Lower lobe of right lung (tissue), 2 donors: Measurements from ENCODE around the gene ATG5. TPM values are rescaled to one million over a fixed set of nuclear protein-coding genes. Genes with fewer than 3 reads are reported as not detected.

Experiments
- ATAC-seq, 2 donors: fragments of 200-7000 bp; cut with Tn5 transposase; one replicate each; pipeline ENCODE4 v1.9.1; 2020 to 2022; ENCODE audit warnings: mild to moderate bottlenecking in 2 of 2, moderate library complexity in 2 of 2
- DNase-seq: peaks from one replicate; pipeline ENCODE4 v3.0.0-alpha.2; 2020
- H3K27ac ChIP-seq: fragments of 200-600 bp; one replicate; pipeline ENCODE4 v1.8.0; 2022
- H3K27me3 ChIP-seq: fragments of 200-600 bp; one replicate; pipeline ENCODE4 v1.8.0; 2022; ENCODE audit warnings: low read depth
- H3K36me3 ChIP-seq: fragments of 200-600 bp; one replicate; pipeline ENCODE4 v1.8.0; 2022; ENCODE audit warnings: mild to moderate bottlenecking
- H3K4me1 ChIP-seq: fragments of 200-600 bp; one replicate; pipeline ENCODE4 v1.8.0; 2022
- H3K4me3 ChIP-seq: fragments of 200-600 bp; one replicate; pipeline ENCODE4 v1.8.0; 2022; ENCODE audit warnings: mild to moderate bottlenecking
- H3K9me3 ChIP-seq: fragments of 200-600 bp; one replicate; pipeline ENCODE4 v1.8.0; 2022
- intact Hi-C: fragments of 100-400 bp; cut with DNase I; formaldehyde crosslinking; loops from one replicate; pipeline ENCODE4 v1.11.0; 2022
- total RNA-seq: library from RNA; stranded (reverse); fragmentation: NEBNext Ultra II Directional; extraction: Animal tissue kit (Norgen Biotek cat#: 25700); gene quantifications from one replicate; pipeline ENCODE4 v1.2.1, GENCODE V29; 2021
- TF ChIP-seq, protein P1 (sequence below): fragments of 200-600 bp; IDR thresholded peaks from one replicate; pipeline ENCODE4 v1.8.0; 2022; ENCODE audit warnings: antibody characterized with exemption, mild to moderate bottlenecking
- donor health status: DM: no; HTN: yes; CAD: no; lungs with severe emphysema.

Gene ATG5
- total RNA-seq, 1 donor from 2014 or later, result 33.6 TPM

DNA sequence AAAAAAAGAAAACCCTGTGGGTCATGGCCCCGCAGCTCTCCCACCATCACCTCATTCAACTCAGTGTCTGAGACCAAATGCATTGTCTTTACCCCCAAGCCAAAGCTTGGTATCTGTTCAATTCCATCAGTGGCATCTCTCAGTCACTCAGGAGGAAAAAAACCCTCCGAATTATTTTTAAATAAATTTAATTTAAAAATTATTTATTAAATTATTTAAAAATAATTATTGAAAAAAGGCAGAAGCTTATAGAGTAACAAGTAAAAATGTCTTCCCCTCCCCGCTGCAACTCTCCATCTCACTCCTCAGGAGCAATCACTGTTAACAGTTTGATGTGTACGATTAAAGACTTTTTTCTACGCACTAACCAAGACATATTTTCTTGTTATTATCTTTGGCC lies 188.7 kb downstream of the ATG5 start:
- ATAC-seq (no peak), DNase-seq (no peak)
- TF ChIP-seq, protein P1, sequence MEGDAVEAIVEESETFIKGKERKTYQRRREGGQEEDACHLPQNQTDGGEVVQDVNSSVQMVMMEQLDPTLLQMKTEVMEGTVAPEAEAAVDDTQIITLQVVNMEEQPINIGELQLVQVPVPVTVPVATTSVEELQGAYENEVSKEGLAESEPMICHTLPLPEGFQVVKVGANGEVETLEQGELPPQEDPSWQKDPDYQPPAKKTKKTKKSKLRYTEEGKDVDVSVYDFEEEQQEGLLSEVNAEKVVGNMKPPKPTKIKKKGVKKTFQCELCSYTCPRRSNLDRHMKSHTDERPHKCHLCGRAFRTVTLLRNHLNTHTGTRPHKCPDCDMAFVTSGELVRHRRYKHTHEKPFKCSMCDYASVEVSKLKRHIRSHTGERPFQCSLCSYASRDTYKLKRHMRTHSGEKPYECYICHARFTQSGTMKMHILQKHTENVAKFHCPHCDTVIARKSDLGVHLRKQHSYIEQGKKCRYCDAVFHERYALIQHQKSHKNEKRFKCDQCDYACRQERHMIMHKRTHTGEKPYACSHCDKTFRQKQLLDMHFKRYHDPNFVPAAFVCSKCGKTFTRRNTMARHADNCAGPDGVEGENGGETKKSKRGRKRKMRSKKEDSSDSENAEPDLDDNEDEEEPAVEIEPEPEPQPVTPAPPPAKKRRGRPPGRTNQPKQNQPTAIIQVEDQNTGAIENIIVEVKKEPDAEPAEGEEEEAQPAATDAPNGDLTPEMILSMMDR, result no peak
- H3K4me3 ChIP-seq, result no peak overlapping the region
- no peaks in the 10 kb centered on the region for H3K27me3 ChIP-seq
- no peaks in the 10 kb centered on the region for H3K4me1 ChIP-seq
- H3K36me3 ChIP-seq, result no peaks in the 10 kb centered on the region
- H3K27ac ChIP-seq, result no peak overlapping the region
- no peaks in the 10 kb centered on the region for H3K9me3 ChIP-seq
- intact Hi-C loops, result no loop called here

GRCh38 chr6:106135911-106136571 lies 189.5 kb downstream of the ATG5 start:
- H3K9me3 ChIP-seq, result no peaks in the 10 kb centered on the region
- intact Hi-C loops, result no loop called here
- no peak for DNase-seq
- no peaks in the 10 kb centered on the region for H3K36me3 ChIP-seq
- no peak overlapping the region for H3K27ac ChIP-seq
- TF ChIP-seq, protein P1, result no peak
- ATAC-seq, result no peak
- no peaks in the 10 kb centered on the region for H3K27me3 ChIP-seq
- H3K4me3 ChIP-seq, result no peak overlapping the region
- no peaks in the 10 kb centered on the region for H3K4me1 ChIP-seq

DNA sequence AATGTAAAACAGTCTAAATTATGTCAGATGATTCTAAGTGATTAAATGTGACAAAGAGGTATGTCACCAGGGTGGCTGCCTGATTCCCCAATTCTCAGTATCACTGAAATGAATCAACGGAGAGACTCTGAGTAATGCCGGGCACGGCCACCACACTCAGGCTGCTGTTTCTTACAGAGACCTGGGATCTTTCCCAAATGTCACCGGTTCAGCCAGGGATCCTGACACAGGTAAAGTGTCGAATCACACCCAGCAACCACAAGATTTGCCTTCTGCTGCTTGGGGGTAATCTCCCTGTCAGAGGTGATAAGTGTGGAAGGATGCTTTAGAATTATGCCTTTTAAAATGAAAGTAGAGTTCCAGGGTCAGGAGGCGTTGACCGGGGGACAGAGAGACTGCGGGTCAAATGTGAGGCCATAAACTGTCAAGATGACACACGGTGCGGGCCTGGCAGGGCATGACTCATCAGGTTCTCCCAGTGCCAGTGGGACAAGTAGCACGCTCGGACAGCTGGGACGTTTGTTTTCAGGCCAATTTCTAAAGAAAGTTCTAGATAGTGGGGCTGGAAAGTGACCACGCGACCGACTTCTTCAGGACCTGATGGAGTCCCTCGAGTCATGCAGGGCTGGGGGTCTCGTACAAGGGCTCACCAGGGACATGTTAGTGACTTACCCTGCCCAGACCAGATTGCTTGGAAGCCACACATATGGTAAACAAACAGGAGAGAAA lies 190.5 kb downstream of the ATG5 start:
- no peak overlapping the region for H3K4me3 ChIP-seq
- no peak for ATAC-seq
- no peaks in the 10 kb centered on the region for H3K36me3 ChIP-seq

More for the DNA sequence above, 190.5 kb downstream of the ATG5 start:
- intact Hi-C loops, result no loop called here
- Histone ChIP-seq H3K27me3 (no peaks in the 10 kb centered on the region), H3K27ac (no peak overlapping the region), H3K9me3 (no peaks in the 10 kb centered on the region), H3K4me1 (no peaks in the 10 kb centered on the region)
- no peak for DNase-seq
- TF ChIP-seq, protein P1, result no peak

Other genes with a start within 250 kb of the ATG5 start
- 13.9 TPM for gene PRDM1, start 239.4 kb downstream of the ATG5 start, total RNA-seq
- gene CRYBG1, start 35.0 kb upstream of the ATG5 start, total RNA-seq, result 27.9 TPM